ENCODE results near the gene TTC28.

TTC28 gene

GRCh38 chr22:28438183-28438768 is 241.4 kb downstream of the TTC28 start:
- no peak for DNase-seq

GRCh38 chr22:28435982-28436381 is 243.7 kb downstream of the TTC28 start:
- no peak for DNase-seq

DNA sequence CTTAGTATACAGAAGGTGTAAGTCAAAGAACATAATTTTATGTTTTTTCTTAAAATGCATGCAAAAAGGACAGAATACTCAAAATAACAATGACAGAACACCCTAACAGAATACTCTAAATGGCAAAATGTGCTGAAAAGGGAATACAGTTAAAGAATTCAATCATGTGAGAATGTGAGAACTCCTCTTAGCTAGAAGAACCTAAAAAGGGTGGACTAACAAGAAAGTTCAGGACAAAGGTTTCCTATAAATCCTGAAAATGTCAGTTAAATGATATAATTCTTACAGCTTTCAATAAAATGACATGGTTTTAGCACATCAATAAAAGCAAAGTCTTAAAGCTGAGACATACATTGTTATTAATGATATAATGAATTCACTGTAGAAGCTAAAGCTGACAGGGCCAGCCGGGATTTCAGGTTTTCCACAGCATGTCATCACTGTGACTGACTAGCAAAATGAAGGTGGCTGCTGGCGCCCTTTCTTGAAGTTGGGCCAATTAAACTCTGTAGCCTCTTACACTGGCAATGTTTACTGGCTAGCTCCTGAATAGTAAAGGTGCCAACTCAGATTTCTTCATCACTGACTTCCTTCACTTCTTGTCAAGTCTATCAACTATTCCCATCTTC is 244.4 kb downstream of the TTC28 start:
- no peak for DNase-seq

- no peak for DNase-seq
These were observed 249.1 kb downstream of the TTC28 start for GRCh38 chr22:28430466-28431025.

- DNase-seq: no peak
These were observed 249.9 kb downstream of the TTC28 start for GRCh38 chr22:28429711-28430110.

DNA sequence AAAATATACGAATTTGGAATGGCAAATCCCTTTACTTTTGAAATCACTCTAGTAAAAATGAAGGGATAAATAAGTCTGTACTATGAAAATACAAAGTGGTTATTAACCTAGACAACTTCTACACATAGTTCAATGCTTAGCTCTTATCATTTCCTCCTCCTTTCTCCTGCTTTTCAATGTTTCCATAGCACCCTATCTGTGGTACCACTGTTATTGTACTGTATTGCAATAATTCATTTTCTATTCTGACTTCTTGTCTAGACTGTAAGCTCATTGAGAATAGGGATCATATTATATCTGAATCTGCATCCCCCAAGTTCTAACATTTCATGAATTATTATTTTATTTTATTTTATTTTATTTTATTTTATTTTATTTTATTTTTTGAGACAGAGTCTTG is 251.4 kb downstream of the TTC28 start:
- DNase-seq: no peak

DNA sequence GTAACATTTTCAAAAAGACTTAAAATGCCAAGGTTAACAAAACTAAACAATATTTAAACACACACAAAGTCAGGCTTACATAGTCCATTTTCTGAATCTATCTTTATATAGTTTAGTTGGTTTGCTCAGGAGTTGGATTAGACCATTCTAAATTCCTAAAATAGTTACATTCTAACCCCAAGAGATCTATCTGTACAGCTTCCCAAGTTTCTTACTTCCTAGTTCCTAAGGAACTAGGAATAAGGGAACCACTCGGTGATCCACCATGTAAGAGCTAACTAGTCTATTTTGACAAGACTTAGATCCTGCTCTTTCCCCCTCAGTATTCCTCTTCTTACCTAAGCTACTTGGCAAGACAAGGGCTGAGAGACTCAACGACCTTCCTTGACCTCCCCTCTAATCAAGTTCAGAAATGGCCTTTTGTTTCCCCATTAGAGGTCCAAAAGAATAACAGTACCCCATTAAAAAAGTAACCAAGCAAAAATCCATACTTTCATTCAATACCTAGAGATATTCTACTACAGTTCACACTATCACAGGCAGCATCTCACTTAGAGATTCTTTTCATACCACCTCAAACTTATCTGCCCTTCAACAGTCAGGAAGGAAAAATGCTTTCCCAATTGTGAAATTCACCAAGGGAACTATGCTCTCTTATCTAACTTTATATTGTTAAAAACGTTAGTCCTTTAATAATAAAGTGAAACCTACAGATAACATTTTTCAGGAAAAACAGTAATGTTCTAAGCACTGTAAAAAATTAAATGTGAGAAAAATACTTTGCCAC is 253.1 kb downstream of the TTC28 start:
- DNase-seq: no peak

DNA sequence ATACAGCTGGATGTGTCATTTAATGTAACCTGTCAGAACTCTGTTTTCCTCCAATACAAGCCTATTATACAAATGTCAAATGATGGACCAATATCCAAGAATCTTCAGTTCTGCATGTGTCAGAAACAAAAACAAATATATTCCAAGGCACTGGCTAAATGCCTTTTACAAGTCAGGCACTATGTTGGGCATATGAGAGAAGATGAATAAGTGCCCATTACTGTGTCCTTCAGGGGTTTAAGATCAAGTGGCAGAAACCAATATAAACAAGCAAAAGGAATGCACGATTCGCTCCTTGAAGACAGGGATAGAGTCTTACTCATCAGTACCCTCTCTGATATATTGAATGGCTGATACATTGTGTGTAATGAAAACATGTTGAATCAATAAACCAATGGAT is 254.4 kb downstream of the TTC28 start:
- DNase-seq: no peak

- no peak for DNase-seq
These were observed 255.1 kb downstream of the TTC28 start for GRCh38 chr22:28424427-28425080.

GRCh38 chr22:28419919-28420318 is 259.7 kb downstream of the TTC28 start:
- no peak for DNase-seq

DNA sequence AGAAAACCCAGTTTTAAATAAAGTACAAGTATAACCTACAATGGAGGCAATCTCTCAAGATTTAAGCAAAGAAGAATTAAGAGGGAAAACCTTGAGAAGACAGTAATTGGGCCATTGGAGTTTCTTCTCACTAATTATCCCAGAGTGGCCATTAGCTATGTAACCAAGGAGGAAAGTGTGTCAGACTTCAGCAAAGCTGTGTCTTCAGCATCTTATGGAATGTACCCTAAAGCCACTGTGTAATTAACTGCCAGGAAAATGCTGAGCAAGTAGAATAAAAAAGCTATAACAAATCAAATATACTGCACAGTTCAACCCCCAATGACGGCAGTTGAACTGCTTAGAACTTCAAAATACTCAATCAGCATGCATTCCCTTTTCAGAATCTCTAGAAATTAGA is 261.6 kb downstream of the TTC28 start:
- no peak for DNase-seq

DNA sequence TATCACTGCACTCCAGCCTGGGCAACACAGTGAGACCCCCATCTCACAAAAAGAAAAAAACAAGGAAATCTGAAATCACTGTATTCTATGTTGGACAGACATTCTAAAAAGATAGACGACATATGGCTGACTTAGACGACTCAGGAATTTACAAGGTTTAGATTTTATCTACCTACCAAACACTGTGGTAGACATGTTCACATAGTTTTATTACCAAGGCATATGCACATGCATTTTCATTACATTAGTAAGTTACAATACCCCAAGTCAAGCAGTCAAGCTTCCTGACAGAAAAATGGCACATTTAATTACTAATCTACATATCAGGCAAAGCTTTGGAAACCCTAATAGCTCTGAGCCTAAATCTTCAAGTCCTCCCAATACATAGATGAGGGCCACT is 262.2 kb downstream of the TTC28 start:
- DNase-seq: no peak

- no peak for DNase-seq
These were observed 264.7 kb downstream of the TTC28 start for GRCh38 chr22:28414913-28415312.

- no peak for DNase-seq
These were observed 265.8 kb downstream of the TTC28 start for GRCh38 chr22:28413612-28414399.

- no peak for DNase-seq
These were observed 267.5 kb downstream of the TTC28 start for GRCh38 chr22:28412109-28412508.

DNA sequence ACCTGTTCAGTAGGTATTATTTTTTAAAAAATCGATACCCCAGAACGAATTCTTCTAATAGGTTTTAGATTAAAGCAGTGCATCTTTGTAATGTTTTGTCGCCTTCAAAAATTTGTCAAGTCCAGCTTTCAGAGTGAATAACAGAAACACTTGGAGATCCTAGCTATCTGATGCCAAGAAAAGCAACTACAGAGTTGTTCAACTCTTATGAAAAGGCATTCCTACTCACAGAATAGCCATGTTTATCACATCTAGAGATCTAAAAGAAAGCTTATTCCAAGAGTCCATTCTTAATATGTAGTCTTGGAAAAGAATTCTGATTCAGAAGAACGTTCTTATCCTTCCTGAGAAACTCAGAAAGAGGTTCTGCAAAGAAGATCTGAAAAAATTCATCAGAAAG is 268.5 kb downstream of the TTC28 start:
- no peak for DNase-seq

GRCh38 chr22:28410050-28410816 is 269.4 kb downstream of the TTC28 start:
- no peak for DNase-seq

GRCh38 chr22:28408709-28409108 is 270.9 kb downstream of the TTC28 start:
- DNase-seq: no peak

DNA sequence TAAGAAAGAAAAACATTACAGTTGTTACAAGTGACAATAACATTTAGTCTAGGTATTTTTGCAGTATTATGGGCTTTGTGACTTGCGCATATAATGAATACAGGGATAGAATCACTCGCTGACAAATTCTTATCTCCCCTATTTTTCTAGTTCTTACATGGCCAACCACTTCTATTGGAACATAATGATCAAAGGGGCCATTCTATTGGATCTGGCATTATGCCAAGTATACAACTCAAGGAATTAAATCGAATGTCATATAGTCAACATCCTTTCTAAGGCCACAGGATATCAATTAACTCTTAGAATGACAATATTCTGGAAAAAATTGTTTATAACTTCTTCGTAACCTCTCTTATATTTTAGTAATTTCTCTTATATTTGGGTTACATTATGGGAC is 272.0 kb downstream of the TTC28 start:
- no peak for DNase-seq

DNA sequence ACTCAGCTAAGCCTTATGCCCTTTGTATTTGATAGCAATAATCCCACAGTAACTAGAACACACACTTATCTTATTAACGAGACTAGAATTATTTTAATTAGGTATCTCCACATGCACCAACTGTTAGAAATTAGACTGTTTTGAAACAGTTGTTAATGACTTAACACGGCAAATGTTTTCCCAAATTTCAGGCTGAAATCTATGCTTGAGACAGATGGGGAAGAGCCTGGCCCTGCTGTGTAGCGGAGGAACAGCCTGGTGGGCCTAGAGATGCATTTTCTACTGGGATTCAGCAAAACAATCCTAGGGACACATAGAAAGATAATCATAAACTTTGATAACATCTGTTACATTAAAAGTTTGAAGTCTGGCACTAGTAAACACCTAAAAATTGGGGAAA is 273.4 kb downstream of the TTC28 start:
- no peak for DNase-seq

DNA sequence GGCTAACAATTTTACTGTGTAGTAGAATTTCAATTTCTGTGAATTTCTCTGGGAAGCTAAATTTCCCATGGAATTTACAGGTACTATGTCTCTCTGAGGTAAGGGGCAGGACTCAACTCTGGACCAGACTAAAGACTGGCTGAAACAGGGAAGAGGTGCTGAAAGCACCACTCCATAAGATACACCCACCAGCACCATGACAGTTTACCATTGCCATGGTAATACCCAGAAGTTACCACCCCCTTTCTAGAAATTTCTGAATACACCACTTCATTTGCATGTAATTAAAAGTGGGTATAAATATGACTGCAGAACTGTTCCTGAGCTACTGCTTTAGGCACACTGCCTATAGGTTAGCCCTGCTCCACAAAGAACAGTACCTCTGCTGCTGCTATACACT is 274.1 kb downstream of the TTC28 start:
- no peak for DNase-seq

DNA sequence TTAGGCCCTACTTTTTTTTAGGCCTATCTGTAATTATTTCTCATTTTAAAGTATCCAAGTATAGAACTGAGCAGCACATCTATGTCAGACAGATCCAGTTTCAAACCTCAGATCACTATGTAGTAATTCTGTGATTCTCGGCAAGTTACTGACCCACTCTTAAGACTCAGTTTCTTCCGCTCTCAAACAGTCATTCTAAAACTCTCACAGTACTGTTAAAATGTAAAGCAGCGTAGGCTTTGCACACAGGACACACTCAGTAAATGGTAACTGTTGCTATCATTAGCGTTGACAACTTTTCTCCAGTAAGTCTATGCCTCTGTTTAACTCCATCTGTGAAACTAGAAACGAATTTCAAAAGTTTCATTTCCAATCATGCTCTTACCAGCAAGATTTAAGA is 277.1 kb downstream of the TTC28 start:
- DNase-seq: no peak
